ENCODE measurements around the gene FAF1. TPM values are rescaled to one million over a fixed set of nuclear protein-coding genes. Genes with fewer than 3 reads are reported as not detected.

FAF1 gene
- total RNA-seq, 1 donor from 2014 or later: 59.7 TPM

DNA sequence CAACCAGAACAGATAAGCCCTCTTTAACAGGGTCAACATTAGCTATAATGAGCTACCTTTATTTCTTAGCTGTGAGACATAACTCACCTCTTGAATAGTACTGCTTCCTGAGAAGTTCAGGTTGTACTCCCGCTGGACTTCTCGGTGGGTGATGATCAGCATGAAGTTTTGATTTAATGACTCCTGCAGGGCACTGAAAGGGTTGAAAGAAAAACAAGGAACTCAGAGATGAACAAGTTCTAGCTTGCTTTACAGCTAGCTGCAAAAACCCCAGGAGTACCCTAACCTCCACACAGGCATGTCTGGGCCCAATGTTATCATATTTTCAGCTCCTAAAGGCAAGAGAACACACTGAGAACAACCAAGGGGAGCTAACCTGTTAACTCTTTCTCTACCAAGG, 254.4 kb downstream of the FAF1 start:
- no peak overlapping the region for H3K27ac Mint-ChIP-seq
- no peaks in the 10 kb centered on the region for H3K4me1 Mint-ChIP-seq (ENCODE audit: low read depth)
- no peak overlapping the region for H3K4me3 Mint-ChIP-seq (ENCODE audit: low read depth)
- H3K9me3 Mint-ChIP-seq: no peaks in the 10 kb centered on the region
- no peaks in the 10 kb centered on the region for H3K27me3 Mint-ChIP-seq (ENCODE audit: low read depth)
- no peaks in the 10 kb centered on the region for H3K36me3 Mint-ChIP-seq (ENCODE audit: low read depth)
- intact Hi-C loops (cut with micrococcal nuclease): no loop called here
- DNase-seq (ENCODE audit: low spot score): no peak

DNA sequence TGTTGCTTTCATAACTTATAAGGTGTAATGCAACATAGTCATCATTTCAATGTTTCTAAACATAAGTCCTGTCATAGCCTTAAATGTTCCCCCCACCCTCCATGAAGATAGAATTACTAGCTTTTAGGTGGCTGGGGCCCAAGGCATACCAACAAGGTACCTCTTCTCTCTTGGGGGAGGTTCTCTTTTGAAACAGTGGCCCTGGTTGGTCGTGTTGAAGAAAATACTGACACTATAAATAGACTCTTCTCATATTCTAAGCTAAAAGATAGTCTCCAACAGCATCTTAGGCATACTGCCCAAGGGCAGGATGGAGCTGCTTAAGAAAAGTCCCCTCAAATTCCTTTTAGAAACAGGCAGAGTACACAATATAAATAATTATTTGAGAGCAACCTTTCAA, 255.0 kb downstream of the FAF1 start:
- Mint-ChIP-seq H3K36me3 (ENCODE audit: low read depth) (no peaks in the 10 kb centered on the region), H3K4me3 (ENCODE audit: low read depth) (no peak overlapping the region), H3K4me1 (ENCODE audit: low read depth) (no peaks in the 10 kb centered on the region), H3K27ac (no peak overlapping the region), H3K9me3 (no peaks in the 10 kb centered on the region), H3K27me3 (ENCODE audit: low read depth) (no peaks in the 10 kb centered on the region)
- DNase-seq (ENCODE audit: low spot score): no peak
- intact Hi-C loops (cut with micrococcal nuclease): no loop called here

DNA sequence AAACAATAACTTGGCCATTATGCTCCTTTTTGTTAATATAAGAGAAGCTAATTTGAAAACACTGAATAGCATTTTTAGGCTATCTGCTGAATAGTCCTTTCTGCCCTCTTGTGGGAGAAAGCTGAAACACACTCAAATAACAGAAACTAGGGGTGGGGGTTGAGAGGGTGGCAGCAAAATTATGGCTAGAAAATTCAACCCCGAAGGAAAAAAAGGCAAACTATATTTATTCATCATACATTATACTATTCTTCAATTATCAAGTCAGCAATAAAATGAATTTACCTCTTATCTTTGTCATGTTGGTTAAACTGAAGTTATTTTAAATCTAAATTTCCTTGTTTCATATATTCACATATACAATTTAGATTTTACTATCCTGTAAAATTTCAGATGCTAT, 255.9 kb downstream of the FAF1 start:
- DNase-seq (ENCODE audit: low spot score): no peak

DNA sequence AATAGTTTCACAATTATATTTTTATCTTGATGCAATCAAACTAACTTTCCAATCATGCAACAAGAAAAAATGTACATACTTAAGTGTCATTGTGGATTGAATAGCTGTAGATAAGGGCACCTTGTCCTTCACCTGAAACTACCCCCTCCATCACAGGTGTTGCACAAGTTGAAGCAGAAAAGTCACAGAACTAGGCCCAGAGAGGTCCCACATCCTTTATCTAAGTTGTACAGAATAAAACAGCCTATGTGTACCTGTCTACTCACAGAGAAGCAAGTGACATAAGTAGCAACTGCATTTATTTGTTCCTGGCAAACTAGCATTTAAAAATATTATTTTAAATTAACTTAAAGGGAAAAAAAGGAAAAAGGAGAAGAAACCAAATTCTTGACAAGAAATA, 256.8 kb downstream of the FAF1 start:
- no peaks in the 10 kb centered on the region for H3K36me3 Mint-ChIP-seq (ENCODE audit: low read depth)
- no peaks in the 10 kb centered on the region for H3K9me3 Mint-ChIP-seq
- no peak for DNase-seq (ENCODE audit: low spot score)

More for the DNA sequence above, 255.9 kb downstream of the FAF1 start:
- H3K4me1 Mint-ChIP-seq (ENCODE audit: low read depth): no peaks in the 10 kb centered on the region
- no peaks in the 10 kb centered on the region for H3K36me3 Mint-ChIP-seq (ENCODE audit: low read depth)
- intact Hi-C loops (cut with micrococcal nuclease): loop anchor here (5.0 kb wide), 2 partner anchors 272 to 337 kb away; no protein-coding TSS in a partner anchor
- H3K27me3 Mint-ChIP-seq (ENCODE audit: low read depth): no peaks in the 10 kb centered on the region
- no peak overlapping the region for H3K27ac Mint-ChIP-seq
- no peak overlapping the region for H3K4me3 Mint-ChIP-seq (ENCODE audit: low read depth)
- no peaks in the 10 kb centered on the region for H3K9me3 Mint-ChIP-seq

DNA sequence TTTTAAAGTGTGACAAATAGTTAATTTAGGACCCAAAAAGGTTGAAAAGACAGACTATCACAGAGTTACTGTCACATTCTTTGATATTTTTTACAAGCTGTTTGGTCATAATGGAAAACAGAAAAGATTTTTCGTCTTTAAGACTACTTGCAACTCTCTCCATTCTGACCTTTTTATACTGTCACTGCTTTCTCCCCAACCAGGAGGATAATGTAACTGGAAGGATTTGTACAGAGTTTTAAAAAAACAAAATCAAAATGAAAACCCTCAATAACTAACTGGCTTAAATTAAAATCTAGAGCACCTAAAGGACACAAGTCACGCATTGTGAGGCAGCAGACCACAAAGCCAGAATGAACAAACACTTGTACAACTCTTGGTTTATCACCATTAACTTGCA, 257.7 kb downstream of the FAF1 start:
- H3K27me3 Mint-ChIP-seq (ENCODE audit: low read depth): no peaks in the 10 kb centered on the region
- H3K36me3 Mint-ChIP-seq (ENCODE audit: low read depth): no peaks in the 10 kb centered on the region
- DNase-seq (ENCODE audit: low spot score): no peak
- H3K4me1 Mint-ChIP-seq (ENCODE audit: low read depth): no peaks in the 10 kb centered on the region
- H3K4me3 Mint-ChIP-seq (ENCODE audit: low read depth): no peak overlapping the region
- no peaks in the 10 kb centered on the region for H3K9me3 Mint-ChIP-seq
- intact Hi-C loops (cut with micrococcal nuclease): loop anchor here (5.0 kb wide), 2 partner anchors 270 to 335 kb away; no protein-coding TSS in a partner anchor
- H3K27ac Mint-ChIP-seq: no peak overlapping the region

More for the DNA sequence above, 256.8 kb downstream of the FAF1 start:
- no peaks in the 10 kb centered on the region for H3K4me1 Mint-ChIP-seq (ENCODE audit: low read depth)
- H3K4me3 Mint-ChIP-seq (ENCODE audit: low read depth): no peak overlapping the region
- intact Hi-C loops (cut with micrococcal nuclease): loop anchor here (5.0 kb wide), 2 partner anchors 271 to 336 kb away; no protein-coding TSS in a partner anchor
- H3K27me3 Mint-ChIP-seq (ENCODE audit: low read depth): no peaks in the 10 kb centered on the region
- H3K27ac Mint-ChIP-seq: no peak overlapping the region

DNA sequence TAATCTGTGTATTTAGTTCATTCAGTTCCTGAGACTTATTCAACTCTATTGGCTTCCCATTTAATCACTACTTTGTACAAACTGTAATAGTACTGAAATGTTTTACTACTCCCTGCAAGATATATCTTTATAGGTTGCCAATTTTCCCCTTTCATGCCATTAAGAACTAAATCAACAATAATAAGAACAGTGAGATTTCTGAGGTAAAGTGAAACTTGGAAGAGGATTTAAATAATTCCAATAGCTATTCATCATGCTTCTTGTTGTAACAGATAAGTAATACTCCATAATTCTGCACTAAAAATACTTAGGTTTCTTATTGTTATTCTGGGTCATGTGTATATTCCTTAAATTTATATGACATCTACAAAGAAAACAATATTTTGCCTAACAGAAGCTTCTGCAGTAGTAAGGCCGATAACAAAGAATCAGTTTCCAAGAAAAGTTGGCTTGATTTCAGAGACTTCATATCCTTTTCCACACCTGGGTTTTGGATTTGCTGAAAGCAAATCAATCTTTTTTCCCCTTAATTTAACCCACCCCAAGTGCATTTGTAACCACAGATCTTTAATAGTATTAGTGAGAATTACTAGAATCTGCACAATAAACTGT, 258.3 kb downstream of the FAF1 start:
- intact Hi-C loops (cut with micrococcal nuclease): loop anchor here (5.0 kb wide), 2 partner anchors 270 to 335 kb away; no protein-coding TSS in a partner anchor

DNA sequence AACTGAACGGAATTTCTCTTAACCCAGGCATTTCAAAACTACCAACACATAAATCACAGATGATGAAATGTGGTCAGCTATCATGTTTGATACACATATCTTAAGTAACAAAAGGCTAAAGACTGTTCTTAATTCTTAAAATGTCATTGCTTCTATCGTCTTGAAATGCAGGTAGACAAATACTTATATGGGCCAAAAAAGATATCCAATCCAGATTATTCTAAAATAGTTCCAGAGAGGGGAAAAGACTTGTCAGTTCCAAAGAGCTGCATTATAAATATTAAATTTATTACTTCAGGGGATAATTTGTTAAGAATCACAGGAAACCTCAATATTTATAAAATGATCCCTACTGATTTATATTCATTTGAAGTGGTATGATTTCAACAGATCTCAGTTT, 259.4 kb downstream of the FAF1 start:
- Mint-ChIP-seq H3K36me3 (ENCODE audit: low read depth) (no peaks in the 10 kb centered on the region), H3K27ac (no peak overlapping the region), H3K4me3 (ENCODE audit: low read depth) (no peak overlapping the region), H3K27me3 (ENCODE audit: low read depth) (no peaks in the 10 kb centered on the region), H3K4me1 (ENCODE audit: low read depth) (no peaks in the 10 kb centered on the region), H3K9me3 (no peaks in the 10 kb centered on the region)
- no peak for DNase-seq (ENCODE audit: low spot score)
- intact Hi-C loops (cut with micrococcal nuclease): loop anchor here (5.0 kb wide), 2 partner anchors 268 to 333 kb away; no protein-coding TSS in a partner anchor

More for the DNA sequence above, 258.3 kb downstream of the FAF1 start:
- H3K36me3 Mint-ChIP-seq (ENCODE audit: low read depth): no peaks in the 10 kb centered on the region
- no peaks in the 10 kb centered on the region for H3K4me1 Mint-ChIP-seq (ENCODE audit: low read depth)
- no peaks in the 10 kb centered on the region for H3K9me3 Mint-ChIP-seq
- H3K27ac Mint-ChIP-seq: no peak overlapping the region
- no peak for DNase-seq (ENCODE audit: low spot score)
- H3K4me3 Mint-ChIP-seq (ENCODE audit: low read depth): no peak overlapping the region
- no peaks in the 10 kb centered on the region for H3K27me3 Mint-ChIP-seq (ENCODE audit: low read depth)

DNA sequence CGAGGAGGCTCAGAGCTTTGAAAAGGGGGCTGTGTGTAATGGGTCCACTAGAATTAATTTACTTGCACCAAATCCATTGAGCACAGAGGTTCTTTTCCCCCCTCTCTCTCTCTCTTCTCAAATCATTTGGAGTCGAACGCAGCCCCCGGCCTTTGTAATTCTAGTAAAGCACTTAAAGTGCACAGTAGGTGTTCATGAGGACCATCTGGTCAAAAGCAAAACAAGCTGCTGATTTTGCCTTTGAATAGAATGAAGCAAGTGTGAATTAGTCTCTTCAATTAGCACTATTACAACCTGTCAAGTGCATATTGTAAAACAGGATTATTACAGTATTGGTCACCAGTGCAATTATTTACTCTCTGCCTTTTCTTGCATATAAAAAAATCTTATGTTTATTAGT, 259.9 kb downstream of the FAF1 start:
- no peak overlapping the region for H3K4me3 Mint-ChIP-seq (ENCODE audit: low read depth)
- H3K36me3 Mint-ChIP-seq (ENCODE audit: low read depth): no peaks in the 10 kb centered on the region
- no peak for DNase-seq (ENCODE audit: low spot score)
- no peaks in the 10 kb centered on the region for H3K4me1 Mint-ChIP-seq (ENCODE audit: low read depth)
- H3K9me3 Mint-ChIP-seq: no peaks in the 10 kb centered on the region
- no peak overlapping the region for H3K27ac Mint-ChIP-seq
- intact Hi-C loops (cut with micrococcal nuclease): loop anchor here (5.0 kb wide), 2 partner anchors 268 to 333 kb away; no protein-coding TSS in a partner anchor
- no peaks in the 10 kb centered on the region for H3K27me3 Mint-ChIP-seq (ENCODE audit: low read depth)

DNA sequence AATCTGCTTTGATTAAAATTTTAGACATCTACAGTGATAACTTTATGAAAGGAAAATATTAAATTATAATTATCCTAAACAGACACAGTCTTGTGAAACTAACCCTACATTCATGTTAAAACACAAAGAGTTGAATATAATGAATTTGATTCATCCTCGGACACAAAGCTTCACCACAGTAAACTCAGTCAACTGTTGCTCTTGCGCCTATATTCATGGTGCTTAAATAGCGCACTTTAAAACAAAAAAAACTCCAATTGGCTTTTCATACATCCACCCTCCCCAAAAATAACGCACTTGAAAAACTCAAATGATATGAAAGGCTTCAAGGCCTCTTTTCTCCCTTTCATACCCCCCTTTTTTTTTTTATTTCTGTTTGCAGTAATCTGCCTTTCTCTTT, 260.3 kb downstream of the FAF1 start:
- intact Hi-C loops (cut with micrococcal nuclease): loop anchor here (5.0 kb wide), 2 partner anchors 267 to 332 kb away; no protein-coding TSS in a partner anchor
- no peak overlapping the region for H3K27ac Mint-ChIP-seq
- no peak overlapping the region for H3K4me3 Mint-ChIP-seq (ENCODE audit: low read depth)
- no peak for DNase-seq (ENCODE audit: low spot score)
- no peaks in the 10 kb centered on the region for H3K9me3 Mint-ChIP-seq
- H3K36me3 Mint-ChIP-seq (ENCODE audit: low read depth): no peaks in the 10 kb centered on the region
- H3K27me3 Mint-ChIP-seq (ENCODE audit: low read depth): no peaks in the 10 kb centered on the region
- H3K4me1 Mint-ChIP-seq (ENCODE audit: low read depth): no peaks in the 10 kb centered on the region

DNA sequence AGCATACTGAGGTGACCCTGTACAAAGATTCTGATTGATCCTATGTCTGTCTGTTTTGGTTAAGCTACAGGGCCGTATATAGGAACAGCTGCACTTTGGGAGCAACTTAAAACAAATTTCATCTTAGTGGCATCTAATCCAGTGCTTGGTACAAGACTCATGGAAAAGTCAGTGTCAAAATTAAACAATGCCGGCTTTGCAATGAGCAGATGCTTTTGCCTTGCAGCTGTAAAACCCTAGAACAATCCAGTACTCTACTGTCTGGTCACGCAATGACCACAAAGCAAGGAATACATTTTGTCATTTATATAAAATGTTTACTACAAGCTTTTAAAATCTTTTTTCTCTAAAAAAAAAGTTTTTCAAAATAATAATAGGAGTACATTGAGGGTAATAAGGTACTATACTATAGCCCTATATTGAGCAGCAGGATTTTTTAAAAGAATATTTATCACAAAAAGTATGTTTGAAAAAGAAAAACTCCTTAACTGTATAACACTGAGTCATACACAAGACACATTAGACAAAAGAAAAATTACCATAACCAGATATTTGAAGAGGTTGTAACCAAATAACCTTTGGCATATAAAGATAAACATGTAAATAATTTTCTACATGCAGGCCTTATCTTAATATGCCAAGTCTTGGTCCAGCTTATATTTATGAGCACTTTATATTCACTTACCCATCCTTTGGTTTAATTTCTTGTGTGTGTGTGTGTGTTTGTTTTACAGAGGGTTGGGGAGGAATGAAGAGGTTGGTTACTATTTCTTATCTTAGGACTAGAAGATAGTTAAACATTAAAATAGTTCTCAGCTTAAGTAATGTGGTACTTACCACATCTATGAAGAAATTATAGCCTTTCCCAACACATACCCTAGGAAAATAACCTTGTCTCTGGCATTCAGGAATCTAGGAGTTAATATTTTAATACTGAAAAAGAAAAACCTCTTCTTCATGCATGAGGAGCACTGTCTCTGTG, 262.3 kb downstream of the FAF1 start:
- Mint-ChIP-seq H3K27ac (no peak overlapping the region), H3K4me1 (ENCODE audit: low read depth) (no peaks in the 10 kb centered on the region), H3K9me3 (no peaks in the 10 kb centered on the region), H3K4me3 (ENCODE audit: low read depth) (no peak overlapping the region), H3K27me3 (ENCODE audit: low read depth) (no peaks in the 10 kb centered on the region), H3K36me3 (ENCODE audit: low read depth) (no peaks in the 10 kb centered on the region)
- DNase-seq (ENCODE audit: low spot score): no peak
- intact Hi-C loops (cut with micrococcal nuclease): no loop called here

DNA sequence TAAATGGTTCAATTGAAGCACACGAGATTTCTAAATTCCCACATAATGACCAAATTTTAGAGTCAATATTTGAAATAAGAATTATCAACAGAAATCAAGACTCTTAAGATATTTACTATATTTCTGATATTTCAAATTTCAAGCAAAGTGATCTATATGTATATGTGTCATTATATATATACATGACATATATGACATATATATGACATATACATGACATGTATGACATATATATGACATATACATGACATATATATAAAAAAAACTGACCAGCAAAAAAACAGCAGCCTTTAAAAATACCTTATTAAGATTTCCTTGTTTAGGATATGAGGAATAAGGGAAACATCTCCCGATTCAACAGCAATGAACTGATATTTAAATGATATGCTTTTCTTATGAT, 266.2 kb downstream of the FAF1 start:
- no peak overlapping the region for H3K27ac Mint-ChIP-seq
- no peaks in the 10 kb centered on the region for H3K4me1 Mint-ChIP-seq (ENCODE audit: low read depth)
- H3K27me3 Mint-ChIP-seq (ENCODE audit: low read depth): no peaks in the 10 kb centered on the region
- intact Hi-C loops (cut with micrococcal nuclease): no loop called here
- H3K36me3 Mint-ChIP-seq (ENCODE audit: low read depth): no peaks in the 10 kb centered on the region
- DNase-seq (ENCODE audit: low spot score): no peak
- no peak overlapping the region for H3K4me3 Mint-ChIP-seq (ENCODE audit: low read depth)
- no peaks in the 10 kb centered on the region for H3K9me3 Mint-ChIP-seq

DNA sequence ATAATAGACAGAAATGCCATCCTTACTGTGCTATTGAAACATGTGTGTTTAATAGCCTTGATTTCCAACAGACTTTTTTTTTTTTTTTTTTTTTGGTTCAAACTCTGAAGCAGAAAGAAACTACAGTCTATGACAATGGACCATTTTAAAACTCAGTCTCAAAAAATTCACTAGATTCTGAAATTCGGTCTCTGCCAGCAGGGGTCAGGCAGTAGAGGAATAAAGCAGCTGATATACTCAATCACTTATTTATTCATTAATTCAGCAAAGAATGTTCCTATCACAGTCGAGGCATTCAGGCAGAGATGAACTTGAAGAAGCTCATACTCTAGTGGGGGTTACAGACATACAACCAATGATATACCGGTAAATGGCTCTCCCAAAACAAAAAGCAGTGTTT, 275.9 kb downstream of the FAF1 start:
- intact Hi-C loops (cut with micrococcal nuclease): no loop called here
- DNase-seq (ENCODE audit: low spot score): no peak
- H3K4me3 Mint-ChIP-seq (ENCODE audit: low read depth): no peak overlapping the region
- H3K4me1 Mint-ChIP-seq (ENCODE audit: low read depth): no peaks in the 10 kb centered on the region
- no peaks in the 10 kb centered on the region for H3K36me3 Mint-ChIP-seq (ENCODE audit: low read depth)
- H3K27me3 Mint-ChIP-seq (ENCODE audit: low read depth): no peaks in the 10 kb centered on the region
- no peaks in the 10 kb centered on the region for H3K9me3 Mint-ChIP-seq
- no peak overlapping the region for H3K27ac Mint-ChIP-seq

DNA sequence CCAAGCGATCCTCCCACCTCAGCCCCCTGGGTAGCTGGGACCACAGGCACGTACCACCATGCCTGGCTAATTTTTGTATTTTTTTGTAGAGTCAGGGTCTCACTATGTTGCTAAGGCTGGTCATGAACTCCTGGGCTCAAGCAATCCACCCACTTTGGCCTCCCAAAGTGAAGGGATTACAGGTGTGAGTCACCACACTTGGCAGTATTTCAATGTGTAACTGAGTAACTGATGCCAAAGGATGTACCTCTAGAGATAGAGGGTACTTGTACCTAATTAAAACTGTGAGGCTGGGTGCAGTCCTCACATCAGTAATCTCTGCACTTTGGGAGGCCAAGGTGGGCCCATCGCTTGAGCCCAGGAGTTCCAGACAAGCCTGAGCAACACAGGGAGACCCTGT, 278.1 kb downstream of the FAF1 start:
- Mint-ChIP-seq H3K36me3 (ENCODE audit: low read depth) (no peaks in the 10 kb centered on the region), H3K9me3 (no peaks in the 10 kb centered on the region), H3K4me3 (ENCODE audit: low read depth) (no peak overlapping the region), H3K4me1 (ENCODE audit: low read depth) (no peaks in the 10 kb centered on the region), H3K27ac (no peak overlapping the region), H3K27me3 (ENCODE audit: low read depth) (no peaks in the 10 kb centered on the region)
- intact Hi-C loops (cut with micrococcal nuclease): no loop called here
- DNase-seq (ENCODE audit: low spot score): no peak
